ENCODE measurements around the gene FUOM.

GRCh38 chr10:133309720-133310398 is 48.0 kb downstream of the FUOM start:
- TF ChIP-seq PKNOX1 (IDR thresholded peaks at IDR 0.05), result no peak
- no peak for TF ChIP-seq CTCF (IDR thresholded peaks at IDR 0.05 in 2 of 3, conservative IDR thresholded peaks at IDR 0.05 in 1 of 3; ENCODE audit: insufficient read depth in 2 of 3, low read depth in 1 of 3, low read length in 3 of 3)
- no peak for TF ChIP-seq KDM5B (IDR thresholded peaks at IDR 0.05; ENCODE audit: insufficient replicate concordance, low read depth, low read length)
- no peak for TF ChIP-seq EZH2 (IDR thresholded peaks at IDR 0.05; ENCODE audit: borderline replicate concordance, low read depth, low read length)
- TF ChIP-seq FOS (IDR thresholded peaks at IDR 0.05; ENCODE audit: extremely low read depth, insufficient read length), result no peak
- TF ChIP-seq SOX6 (IDR thresholded peaks at IDR 0.05), result no peak
- no peak for TF ChIP-seq ATF3 (IDR thresholded peaks at IDR 0.05)
- no peak for TF ChIP-seq ATF3 (CRISPR knock-in tag; conservative IDR thresholded peaks at IDR 0.05)
- no peak for TF ChIP-seq ATF4 (CRISPR knock-in tag; IDR thresholded peaks at IDR 0.05)
- TF ChIP-seq MCM2 (IDR thresholded peaks at IDR 0.05; ENCODE audit: low read depth), result no peak
- no peak for TF ChIP-seq RFX1 (IDR thresholded peaks at IDR 0.05)

All from K562 (cell line).